Measurements from ENCODE around the gene DLL3. TPM values are rescaled to one million over a fixed set of nuclear protein-coding genes. Genes with fewer than 3 reads are reported as not detected.

Gene DLL3
- total RNA-seq, 2 donors from 2014 or later = 2.0 to 4.3 TPM

- H3K27me3 Mint-ChIP-seq (ENCODE audit: insufficient read depth) = no peaks in the 10 kb centered on the region
- H3K27ac Mint-ChIP-seq = no peak overlapping the region
- no peak for TF ChIP-seq CTCF (conservative IDR thresholded peaks at IDR 0.05)
- Histone ChIP-seq H3K9me3 (ENCODE audit: control insufficient read depth, low read length) (no peaks in the 10 kb centered on the region), H3K9ac (ENCODE audit: extremely low read depth, low read length, poor library complexity, severe bottlenecking) (no peak overlapping the region), H3K27me3 (ENCODE audit: control insufficient read depth, insufficient read depth, low read length, poor library complexity, severe bottlenecking) (no peaks in the 10 kb centered on the region), H3K36me3 (ENCODE audit: control insufficient read depth, insufficient read depth, low read length) (peaks cover 78% of the 10 kb centered on the region), H3K27ac (ENCODE audit: low read depth, low read length) (no peak overlapping the region), H3K4me1 (ENCODE audit: control insufficient read depth, insufficient read depth, low read length) (no peaks in the 10 kb centered on the region), H3K4me3 (ENCODE audit: low read length) (no peak overlapping the region)
- H3K9me3 Mint-ChIP-seq = no peaks in the 10 kb centered on the region
- H3K36me3 Mint-ChIP-seq (ENCODE audit: low read depth) = peaks cover 73% of the 10 kb centered on the region
- H3K4me1 Mint-ChIP-seq = no peaks in the 10 kb centered on the region
- 98% methylated on average over 3 of the region's 3 CpGs; no CpG with 5 or more reads in 1 of the 2 experiments for WGBS, 2 experiments (ENCODE audit: insufficient coverage in 1 of 2, insufficient read length in 1 of 2)
- DNase-seq = no peak
- H3K4me3 Mint-ChIP-seq = no peak overlapping the region
These were observed 35.3 kb upstream of the DLL3 start for GRCh38 chr19:39463403-39463802.

- peaks cover 73% of the 10 kb centered on the region for H3K36me3 Mint-ChIP-seq (ENCODE audit: low read depth)
- Histone ChIP-seq H3K36me3 (ENCODE audit: control insufficient read depth, insufficient read depth, low read length) (peaks cover 80% of the 10 kb centered on the region), H3K9me3 (ENCODE audit: control insufficient read depth, low read length) (no peaks in the 10 kb centered on the region), H3K4me1 (ENCODE audit: control insufficient read depth, insufficient read depth, low read length) (no peaks in the 10 kb centered on the region), H3K9ac (ENCODE audit: extremely low read depth, low read length, poor library complexity, severe bottlenecking) (no peak overlapping the region), H3K27ac (ENCODE audit: low read depth, low read length) (no peak overlapping the region), H3K4me3 (ENCODE audit: low read length) (no peak overlapping the region), H3K27me3 (ENCODE audit: control insufficient read depth, insufficient read depth, low read length, poor library complexity, severe bottlenecking) (no peaks in the 10 kb centered on the region)
- 89 to 95% methylated on average over 10 to 18 of the region's 18 CpGs for WGBS, 2 experiments (ENCODE audit: insufficient coverage in 1 of 2, insufficient read length in 1 of 2)
- no peak for DNase-seq
- no peaks in the 10 kb centered on the region for H3K9me3 Mint-ChIP-seq
- no peaks in the 10 kb centered on the region for H3K4me1 Mint-ChIP-seq
- H3K27ac Mint-ChIP-seq = peak overlapping the region; percentile 79
- TF ChIP-seq CTCF (conservative IDR thresholded peaks at IDR 0.05) = no peak
- no peaks in the 10 kb centered on the region for H3K27me3 Mint-ChIP-seq (ENCODE audit: insufficient read depth)
- H3K4me3 Mint-ChIP-seq = no peak overlapping the region
These were observed 32.6 kb upstream of the DLL3 start for GRCh38 chr19:39465956-39466747.

GRCh38 chr19:39467941-39468340 lies 30.8 kb upstream of the DLL3 start:
- H3K36me3 Mint-ChIP-seq (ENCODE audit: low read depth) = peaks cover 76% of the 10 kb centered on the region
- 95 to 100% methylated on average over 4 to 7 of the region's 7 CpGs for WGBS, 2 experiments (ENCODE audit: insufficient coverage in 1 of 2, insufficient read length in 1 of 2)

More at GRCh38 chr19:39467941-39468340, 30.8 kb upstream of the DLL3 start:
- no peak for DNase-seq
- H3K27me3 Mint-ChIP-seq (ENCODE audit: insufficient read depth) = no peaks in the 10 kb centered on the region
- H3K4me1 ChIP-seq (ENCODE audit: control insufficient read depth, insufficient read depth, low read length) = no peaks in the 10 kb centered on the region
- H3K27me3 ChIP-seq (ENCODE audit: control insufficient read depth, insufficient read depth, low read length, poor library complexity, severe bottlenecking) = no peaks in the 10 kb centered on the region
- H3K27ac ChIP-seq (ENCODE audit: low read depth, low read length) = no peak overlapping the region
- no peak overlapping the region for H3K4me3 Mint-ChIP-seq
- H3K9ac ChIP-seq (ENCODE audit: extremely low read depth, low read length, poor library complexity, severe bottlenecking) = no peak overlapping the region
- H3K27ac Mint-ChIP-seq = peak overlapping the region; percentile 68
- H3K4me1 Mint-ChIP-seq = no peaks in the 10 kb centered on the region
- H3K4me3 ChIP-seq (ENCODE audit: low read length) = no peak overlapping the region
- no peak for TF ChIP-seq CTCF (conservative IDR thresholded peaks at IDR 0.05)
- H3K9me3 Mint-ChIP-seq = no peaks in the 10 kb centered on the region
- H3K9me3 ChIP-seq (ENCODE audit: control insufficient read depth, low read length) = no peaks in the 10 kb centered on the region
- H3K36me3 ChIP-seq (ENCODE audit: control insufficient read depth, insufficient read depth, low read length) = peaks cover 89% of the 10 kb centered on the region
